HG03103 (cell line): Measurements from ENCODE around the gene ANKRD35.
"Not testable (repeated sequence)": the region's sequence is repeated elsewhere in the genome, so short reads cannot be mapped to it uniquely, and the experiment has no call there.

Experiments used
- ATAC-seq: cut with Tn5 transposase; IDR thresholded peaks from one replicate; pipeline ENCODE4 v1.9.1; 2021; ENCODE audit warnings: low read depth; ENCODE audit not compliant: unreplicated experiment

The ANKRD35 gene, protein sequence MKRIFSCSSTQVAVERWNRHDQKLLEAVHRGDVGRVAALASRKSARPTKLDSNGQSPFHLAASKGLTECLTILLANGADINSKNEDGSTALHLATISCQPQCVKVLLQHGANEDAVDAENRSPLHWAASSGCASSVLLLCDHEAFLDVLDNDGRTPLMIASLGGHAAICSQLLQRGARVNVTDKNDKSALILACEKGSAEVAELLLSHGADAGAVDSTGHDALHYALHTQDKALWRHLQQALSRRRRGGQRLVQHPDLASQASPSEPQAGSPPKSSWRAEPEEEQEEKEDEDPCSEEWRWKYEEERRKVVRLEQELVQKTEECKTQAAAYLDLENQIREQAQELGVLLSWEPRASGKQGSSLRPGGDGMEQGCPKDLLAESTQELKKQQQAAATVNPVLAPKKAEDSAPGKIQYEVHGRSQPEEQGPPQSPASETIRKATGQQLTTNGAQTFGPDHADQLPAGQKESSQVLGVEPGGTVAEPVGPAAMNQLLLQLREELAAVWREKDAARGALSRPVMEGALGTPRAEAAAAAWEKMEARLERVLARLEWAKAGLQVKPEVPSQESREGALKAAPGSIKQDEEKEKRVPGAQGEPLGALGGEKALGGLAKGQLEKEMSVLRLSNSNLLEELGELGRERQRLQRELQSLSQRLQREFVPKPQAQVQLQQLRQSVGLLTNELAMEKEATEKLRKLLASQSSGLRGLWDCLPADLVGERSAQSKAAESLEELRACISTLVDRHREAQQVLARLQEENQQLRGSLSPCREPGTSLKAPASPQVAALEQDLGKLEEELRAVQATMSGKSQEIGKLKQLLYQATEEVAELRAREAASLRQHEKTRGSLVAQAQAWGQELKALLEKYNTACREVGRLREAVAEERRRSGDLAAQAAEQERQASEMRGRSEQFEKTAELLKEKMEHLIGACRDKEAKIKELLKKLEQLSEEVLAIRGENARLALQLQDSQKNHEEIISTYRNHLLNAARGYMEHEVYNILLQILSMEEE

DNA sequence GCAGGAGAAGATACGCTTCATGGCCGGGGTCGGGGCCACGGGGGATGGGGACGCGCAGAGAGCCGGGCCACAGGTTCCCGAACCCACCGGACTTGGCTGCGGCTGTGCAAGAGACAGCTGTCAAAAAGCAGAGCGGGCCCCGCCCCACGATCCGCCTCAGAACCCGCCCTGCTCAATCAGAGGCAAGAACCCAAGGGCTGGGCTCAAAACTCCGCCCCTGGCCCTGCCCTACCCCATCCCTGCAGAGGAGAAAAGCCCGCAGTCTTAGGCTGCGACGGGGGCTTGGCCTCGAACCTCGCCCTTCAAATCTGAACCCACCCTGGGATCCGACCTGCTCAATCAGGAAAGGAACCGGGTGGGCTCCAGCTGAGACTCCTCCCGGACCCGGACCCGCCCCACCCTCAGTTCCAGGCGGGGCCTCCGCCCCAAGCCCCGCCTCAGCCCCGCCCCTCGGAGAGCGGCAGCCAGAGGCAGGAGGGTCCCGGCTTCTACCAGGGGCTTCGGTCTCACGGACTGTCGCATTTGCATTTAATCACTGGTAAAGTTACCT lies at the start of gene ANKRD35:
ANKRD35 (minus strand) TSS at position 129 of the 550 bp plus-strand sequence; CDS start at position 21, 108 bp downstream.
- peak; percentile 97 for ATAC-seq

DNA sequence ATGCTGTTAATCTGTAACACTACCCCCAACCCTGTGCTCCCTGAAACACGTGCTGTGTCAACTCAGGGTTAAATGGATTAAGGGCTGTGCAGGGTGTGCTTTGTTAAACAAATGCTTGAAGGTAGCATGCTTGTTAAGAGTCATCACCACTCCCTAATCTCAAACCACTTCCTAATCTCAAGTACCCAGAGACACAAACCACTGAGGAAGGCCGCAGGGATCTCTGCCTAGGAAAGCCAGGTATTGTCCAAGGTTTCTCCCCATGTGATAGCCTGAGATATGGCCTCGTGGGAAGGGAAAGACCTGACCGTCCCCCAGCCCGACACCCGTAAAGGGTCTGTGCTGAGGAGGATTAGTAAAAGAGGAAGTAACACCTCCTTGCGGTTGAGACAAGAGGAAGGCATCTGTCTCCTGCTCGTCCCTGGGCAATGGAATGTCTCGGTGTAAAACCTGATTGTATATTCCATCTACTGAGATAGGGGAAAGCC lies 46.9 kb upstream of the ANKRD35 start:
- not testable (repeated sequence) for ATAC-seq

DNA sequence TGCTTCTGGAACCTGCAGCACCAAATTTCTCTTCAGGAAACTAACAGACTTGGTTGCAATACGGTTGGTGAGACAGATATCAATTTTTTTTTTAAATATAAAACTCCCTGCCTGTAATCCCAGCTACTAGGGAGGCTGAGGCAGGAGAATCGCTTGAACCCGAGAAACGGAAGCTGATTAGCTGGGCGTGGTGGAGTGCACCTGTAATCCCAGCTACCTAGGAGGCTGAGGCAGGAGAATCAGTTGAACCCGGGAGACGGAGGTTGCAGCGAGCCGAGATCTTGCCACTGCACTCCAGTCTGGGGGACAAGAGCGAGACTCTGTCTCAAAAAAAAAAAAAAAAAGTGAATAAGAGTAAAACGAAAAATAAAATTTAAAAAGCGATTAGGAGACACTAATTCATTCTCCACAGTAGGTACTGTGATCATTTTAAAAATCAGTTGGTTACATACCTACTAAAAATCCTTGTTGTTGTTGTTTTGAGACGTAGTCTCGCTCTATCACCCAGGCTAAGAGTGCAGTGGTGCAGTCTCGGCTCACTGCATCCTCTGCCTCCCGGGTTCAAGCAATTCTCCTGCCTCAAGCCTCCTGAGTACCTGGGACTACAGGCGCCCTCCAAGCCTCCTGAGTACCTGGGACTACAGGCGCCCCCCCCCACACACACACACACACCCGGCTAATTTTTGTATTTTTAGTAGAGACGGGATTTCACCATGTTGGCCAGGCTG lies 42.4 kb upstream of the ANKRD35 start:
- ATAC-seq, result no peak

DNA sequence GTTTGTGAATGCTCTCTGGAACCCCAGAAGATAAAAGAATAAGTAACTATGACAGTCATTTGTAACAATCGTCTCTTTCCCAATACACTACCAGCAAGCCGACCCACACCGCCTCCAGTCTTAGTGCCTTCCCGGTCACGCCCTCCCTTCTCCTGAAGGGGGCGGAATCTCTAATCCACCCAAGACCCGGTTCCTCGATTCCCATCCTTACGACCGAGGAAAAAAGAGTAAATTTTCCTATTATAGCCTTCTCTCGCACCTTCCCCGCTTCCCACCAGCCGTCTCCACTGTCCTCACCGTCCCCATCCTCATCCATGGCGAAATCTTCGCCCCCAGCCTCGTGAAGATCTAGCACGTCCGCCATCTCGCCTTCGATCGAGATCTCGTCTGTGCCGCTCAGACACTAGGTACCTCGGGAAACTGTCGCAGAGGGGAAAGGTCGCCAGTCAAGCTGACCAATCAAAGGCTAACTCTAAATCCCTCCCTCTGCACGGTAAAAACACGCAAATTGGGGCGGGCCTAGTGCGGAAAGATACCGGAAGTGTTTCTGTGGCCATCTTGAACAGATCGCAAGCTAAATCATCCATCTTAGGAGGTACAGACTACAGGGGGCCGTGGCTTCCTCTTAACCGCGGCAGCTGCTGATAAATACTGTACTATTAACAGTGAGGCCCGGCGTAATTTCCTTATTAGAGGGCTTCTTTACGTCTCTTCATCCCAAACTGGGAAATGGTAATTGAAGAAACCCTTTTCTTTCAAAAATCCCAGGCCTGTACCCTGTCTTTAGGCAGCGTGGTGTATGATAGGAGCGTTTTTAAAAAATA lies 41.6 kb upstream of the ANKRD35 start, which contains the start of gene RBM8A:
RBM8A (minus strand) TSS at position 422 of the 824 bp plus-strand sequence; CDS start at position 364, 58 bp downstream.
- ATAC-seq, result peak; percentile 92

DNA sequence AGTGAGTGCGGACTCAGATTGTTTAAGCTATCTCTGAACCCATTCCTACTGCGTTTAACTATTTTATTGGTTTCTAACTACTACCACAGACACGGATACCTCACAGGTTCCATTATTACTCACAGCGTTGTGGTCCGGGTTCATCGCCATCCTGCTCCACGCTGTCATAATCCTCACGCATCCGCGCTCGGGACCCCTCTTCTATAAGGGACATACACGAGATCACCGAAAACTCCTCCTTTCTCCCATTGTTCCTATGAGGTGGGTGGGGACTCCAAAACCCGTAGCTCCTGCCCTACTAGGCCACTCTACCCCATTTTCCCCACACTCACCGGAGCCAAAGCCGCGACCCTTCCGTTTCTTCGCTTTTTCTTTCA lies 41.0 kb upstream of the ANKRD35 start:
- ATAC-seq, result no peak

DNA sequence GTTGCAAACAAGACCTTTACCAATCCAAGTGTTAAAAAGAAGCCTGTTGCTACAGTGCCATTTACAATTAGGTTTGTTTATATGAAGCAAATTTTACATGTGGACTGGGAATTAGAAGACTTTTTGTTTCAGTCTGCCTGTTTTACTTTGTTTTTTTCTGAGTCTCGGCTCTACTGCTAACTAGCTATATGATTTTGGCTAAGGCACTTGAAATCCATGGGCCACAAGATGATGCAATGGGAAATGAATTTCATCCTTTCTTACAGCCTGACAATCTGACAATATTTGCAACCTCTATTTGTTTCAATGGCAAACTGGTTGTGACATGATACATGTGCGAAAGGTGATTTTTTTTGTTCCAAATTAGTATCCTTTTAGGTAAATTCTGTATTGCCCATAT lies 36.6 kb upstream of the ANKRD35 start:
- no peak for ATAC-seq

DNA sequence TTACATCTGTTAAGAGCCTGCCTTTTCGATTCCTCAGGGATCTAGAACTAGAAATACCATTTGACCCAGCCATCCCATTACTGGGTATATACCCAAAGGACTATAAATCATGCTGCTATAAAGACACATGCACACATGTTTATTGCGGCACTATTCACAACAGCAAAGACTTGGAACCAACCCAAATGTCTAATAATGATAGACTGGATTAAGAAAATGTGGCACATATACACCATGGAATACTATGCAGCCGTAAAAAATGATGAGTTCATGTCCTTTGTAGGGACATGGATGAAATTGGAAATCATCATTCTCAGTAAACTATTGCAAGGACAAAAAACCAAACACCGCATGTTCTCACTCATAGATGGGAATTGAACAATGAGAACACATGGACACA lies 34.6 kb upstream of the ANKRD35 start:
- ATAC-seq, result not testable (repeated sequence)

DNA sequence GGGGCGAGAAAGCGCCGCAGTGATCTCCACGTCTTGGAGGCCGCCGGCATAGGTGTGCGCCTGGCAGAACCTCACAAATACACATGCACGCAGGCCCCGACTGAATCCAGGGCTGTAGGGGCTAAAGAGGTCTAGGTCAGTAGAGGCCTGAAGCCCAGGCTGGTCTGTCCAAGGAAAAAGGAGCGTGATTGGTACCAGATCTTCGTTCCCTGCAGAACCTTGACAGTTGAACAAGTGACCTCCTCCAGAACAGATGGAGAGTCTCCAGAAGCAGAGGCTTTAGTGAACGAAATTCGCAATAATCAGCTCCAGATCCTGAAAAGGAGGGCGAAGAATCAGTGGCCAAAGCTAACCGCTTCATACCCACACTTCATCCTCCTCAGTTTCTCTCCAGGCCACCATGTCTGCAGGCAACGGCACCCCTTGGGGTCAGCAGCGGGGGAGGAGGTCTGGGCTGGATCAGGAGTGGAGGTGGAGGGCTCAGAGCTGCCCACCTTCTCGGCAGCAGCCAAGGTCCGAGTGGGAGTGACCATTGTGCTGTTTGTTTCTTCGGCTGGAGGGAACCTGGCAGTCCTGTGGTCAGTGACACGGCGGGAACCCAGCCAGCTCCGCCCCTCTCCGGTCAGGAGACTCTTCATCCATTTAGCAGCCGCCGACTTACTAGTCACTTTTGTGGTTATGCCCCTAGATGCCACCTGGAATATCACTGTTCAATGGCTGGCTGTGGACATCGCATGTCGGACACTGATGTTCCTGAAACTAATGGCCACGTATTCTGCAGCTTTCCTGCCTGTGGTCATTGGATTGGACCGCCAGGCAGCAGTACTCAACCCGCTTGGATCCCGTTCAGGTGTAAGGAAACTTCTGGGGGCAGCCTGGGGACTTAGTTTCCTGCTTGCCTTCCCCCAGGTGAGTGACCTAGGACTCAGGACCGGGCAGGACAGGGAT lies 33.6 kb upstream of the ANKRD35 start:
- ATAC-seq, result peak; percentile 17

DNA sequence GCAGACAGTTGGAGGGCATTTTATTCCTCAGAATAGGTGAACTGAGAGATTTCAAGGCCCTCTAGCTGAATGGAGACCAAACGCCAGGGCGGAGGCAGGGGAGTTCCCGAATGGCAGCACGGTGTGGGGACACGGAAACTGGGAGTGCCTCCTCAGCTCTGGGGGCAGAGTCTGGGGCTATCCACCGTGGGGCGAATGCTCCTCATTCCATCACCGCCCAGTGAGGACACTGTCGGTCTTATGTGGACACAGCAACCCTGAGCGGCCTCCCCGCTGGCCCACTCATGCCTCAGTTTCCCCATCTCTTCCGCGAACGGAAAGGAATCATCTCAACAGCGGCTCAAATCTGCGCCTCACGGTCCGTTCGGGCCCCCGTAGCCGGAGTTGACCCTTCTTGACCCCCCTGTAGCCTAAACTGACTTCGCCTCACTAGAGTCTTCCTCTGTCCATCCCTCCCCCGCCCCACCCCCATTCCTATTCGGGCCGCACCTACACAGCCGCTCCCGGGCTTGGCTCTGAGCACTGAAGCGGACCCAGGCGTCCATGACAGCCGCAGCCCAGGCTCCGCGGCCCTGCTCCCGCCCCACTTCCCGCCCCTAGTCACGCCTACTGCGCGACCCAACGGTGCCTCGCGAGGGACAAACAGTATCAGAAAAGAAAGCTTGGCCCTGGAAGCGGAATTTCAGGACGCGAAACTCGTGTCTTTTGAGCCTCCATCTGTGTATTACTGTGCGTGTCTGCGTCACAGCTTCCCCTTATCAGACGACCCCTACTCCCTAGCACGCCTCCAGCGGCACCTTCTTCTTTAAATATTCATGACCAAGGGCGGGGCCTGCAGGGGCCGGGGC lies 32.7 kb upstream of the ANKRD35 start, which contains the start of gene PEX11B:
PEX11B (minus strand) TSS at position 574 of the 848 bp plus-strand sequence; CDS start at position 545, 29 bp downstream.
- ATAC-seq, result peak; percentile 75

DNA sequence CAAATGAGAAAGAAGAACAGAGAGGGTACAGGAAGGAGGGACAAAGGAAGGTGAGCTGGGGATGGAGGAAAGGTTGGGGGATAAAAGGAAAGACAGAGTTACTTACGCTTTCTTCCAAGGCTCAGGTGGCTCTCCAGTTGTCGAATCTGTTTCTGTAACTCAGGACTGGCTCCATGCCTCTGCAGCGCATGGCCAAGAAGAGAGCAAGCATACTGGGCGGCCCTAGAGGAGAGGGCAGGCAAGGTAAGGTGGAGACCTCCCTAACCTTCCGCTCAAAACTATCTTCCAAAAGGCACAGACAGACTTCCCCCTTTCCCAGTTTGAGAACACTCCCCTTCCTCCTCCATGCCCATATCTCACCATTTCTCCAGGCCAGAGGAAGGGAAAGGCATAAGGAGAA lies 31.9 kb upstream of the ANKRD35 start:
- no peak for ATAC-seq

DNA sequence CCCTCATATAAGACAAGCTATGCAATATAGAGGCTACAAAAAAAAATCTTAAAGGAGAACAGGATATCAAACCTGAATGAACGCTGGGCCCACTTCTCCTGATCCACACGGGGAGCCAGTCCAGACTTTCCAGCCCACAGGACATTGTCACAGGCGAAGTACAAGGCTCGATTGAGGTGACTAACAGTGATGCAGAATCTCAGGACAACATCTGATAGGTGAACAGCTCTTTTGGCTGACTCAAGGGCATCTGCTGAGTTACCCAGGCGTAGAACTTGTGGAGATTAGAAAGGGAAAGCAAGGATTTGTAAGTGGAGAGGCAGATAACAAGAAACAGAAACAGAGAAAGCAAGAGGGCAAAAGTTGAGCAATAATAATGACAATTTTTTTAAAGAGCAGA lies 31.1 kb upstream of the ANKRD35 start:
- ATAC-seq, result no peak

DNA sequence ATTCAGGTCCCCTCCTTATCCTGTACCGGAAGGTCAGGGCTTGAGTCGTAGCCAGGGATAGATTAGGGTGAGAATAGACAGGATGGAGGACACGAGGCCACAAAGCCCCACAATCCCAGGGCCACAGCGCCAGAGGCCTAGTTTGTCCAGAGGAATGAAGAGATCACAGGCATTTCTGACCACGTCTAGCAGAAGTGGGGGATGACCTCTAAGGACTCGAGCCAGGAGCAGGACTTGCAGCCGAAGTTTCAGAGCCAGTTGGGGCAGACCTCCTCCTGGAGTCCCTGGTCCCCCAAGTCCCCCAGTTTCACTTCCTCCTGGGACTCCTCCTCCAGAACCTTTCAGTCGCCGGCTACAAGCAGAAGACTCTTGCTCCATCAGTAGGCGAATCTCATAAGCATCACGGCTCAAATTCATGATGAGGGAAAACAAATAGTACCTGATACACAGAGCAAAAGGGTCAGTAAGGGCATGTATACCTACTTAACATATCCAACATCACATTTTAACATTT lies 26.5 kb upstream of the ANKRD35 start:
- ATAC-seq, result no peak

DNA sequence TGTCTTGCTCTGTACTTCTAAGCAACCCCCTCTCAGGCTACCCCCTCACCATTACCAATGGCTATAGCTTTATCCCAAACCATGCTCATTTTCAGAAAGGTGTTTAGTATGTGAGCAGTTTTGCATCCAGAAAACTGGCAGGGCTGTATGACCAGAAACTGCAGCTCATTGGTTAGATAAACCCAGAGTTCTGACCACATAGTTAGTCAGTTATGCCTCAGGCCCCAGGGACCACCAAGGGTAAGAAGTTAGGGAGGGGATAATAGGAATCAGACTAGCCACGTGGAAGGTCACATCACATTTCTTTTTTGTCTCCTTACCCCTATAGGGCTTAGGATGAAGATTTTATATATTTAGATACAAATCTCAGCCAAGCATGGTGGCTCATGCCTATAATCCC lies 23.0 kb upstream of the ANKRD35 start:
- no peak for ATAC-seq

DNA sequence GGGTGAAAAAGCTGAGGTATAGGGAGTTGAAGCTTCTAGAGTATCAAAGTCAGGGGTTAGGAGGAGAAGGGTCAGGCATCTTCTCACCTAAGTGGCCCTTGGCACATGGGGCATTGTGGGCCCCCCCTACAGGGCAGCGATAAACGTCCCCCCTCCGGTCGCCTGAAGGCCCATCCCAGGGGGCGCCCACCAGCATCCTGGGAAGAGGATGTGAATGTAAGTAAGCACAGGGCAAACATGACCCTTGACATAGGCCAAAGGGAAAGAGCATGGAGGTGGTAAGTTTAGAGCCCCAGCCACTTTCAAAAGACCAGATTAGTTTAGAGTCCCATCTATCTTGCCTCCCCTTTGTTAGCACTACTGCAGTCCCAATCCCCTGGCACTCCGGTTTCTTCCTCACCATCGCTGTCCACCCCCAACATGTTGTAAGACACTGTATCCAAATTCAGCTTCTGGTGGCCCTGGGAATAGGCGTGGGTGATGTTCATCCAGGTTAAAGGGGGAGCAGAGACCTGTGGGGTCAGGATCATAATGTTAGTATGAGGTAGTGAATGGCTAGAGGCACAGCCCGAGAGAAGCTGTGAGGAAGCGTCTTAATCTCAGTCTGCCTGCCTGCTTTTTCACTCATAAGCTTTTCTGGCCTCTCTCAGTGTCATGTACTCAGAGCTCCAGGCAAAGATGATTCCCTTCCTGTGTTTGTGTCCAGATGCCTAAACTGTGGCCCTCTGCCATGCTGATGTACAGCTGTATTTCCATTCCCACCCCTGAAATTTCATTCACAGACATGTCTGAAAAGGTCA lies 21.5 kb upstream of the ANKRD35 start:
- ATAC-seq, result no peak

DNA sequence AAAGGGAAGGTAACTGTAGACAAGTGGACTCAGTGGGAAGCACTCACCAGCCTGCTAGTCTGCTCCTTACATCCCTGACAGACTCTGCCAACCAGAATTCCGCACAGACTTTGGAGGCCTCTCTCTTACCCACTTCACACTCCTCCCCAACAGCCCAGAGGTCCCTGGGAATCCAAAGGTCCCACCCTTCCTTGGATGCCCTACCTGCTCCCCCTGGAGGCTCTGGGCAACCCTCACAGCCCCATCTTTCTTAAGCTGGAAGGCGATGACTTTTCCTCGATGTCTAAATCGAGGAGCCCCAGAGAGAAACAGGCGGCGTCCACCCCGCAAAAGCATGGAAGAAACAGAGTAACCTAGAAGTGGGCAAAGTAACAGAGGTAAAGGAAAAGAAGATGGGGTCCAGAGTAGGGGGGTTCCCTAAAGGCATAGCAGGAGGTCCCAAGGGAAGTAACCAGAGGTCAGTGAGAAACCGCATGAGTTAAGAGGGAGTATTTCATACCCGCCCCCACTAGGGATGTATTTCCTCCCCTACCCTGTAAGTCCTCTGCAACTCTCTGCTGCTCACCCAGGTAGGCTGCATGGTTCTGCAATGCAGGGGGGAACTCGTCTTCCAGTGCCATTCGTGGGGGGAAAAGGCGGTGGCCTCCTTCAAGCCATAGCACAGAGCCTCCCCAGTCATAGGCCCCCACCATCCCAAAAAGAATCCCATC lies 15.8 kb upstream of the ANKRD35 start:
- ATAC-seq, result no peak
